SK-N-SH treated with all-trans-retinoic acid at 6 μM for 48 hours (cell line): ENCODE results near the gene DNAJB8.

Experiments
- ATAC-seq: fragments of 200-7000 bp; cut with Tn5 transposase; 3 replicates; pipeline ENCODE4 v1.9.1; 2020; ENCODE audit warnings: mild to moderate bottlenecking, moderate library complexity
- ARNTL ChIP-seq: fragments of 450-650 bp; formaldehyde crosslinking; IDR thresholded peaks from 2 replicates; pipeline ENCODE4 v1.5.0; 2020; ENCODE audit warnings: low read depth, mild to moderate bottlenecking, moderate library complexity, borderline replicate concordance
- CSDC2 ChIP-seq: fragments of 250-450 bp; sonication (Bioruptor Pico); IDR thresholded peaks from 2 replicates; pipeline ENCODE4 v1.5.0; 2020; ENCODE audit warnings: mild to moderate bottlenecking, moderate library complexity
- ESRRG ChIP-seq: fragments of 250-450 bp; sonication (Bioruptor Pico); IDR thresholded peaks from 2 replicates; pipeline ENCODE4 v1.6.1; 2021; ENCODE audit warnings: mild to moderate bottlenecking
- ISL1 ChIP-seq: fragments of 250-450 bp; sonication (Bioruptor Pico); IDR thresholded peaks from 2 replicates; pipeline ENCODE4 v2.1.2; 2022; ENCODE audit warnings: mild to moderate bottlenecking, moderate library complexity
- OSR1 ChIP-seq: fragments of 250-450 bp; sonication (Bioruptor Pico); IDR thresholded peaks from 2 replicates; pipeline ENCODE4 v1.8.0; 2022; ENCODE audit warnings: moderate library complexity, mild to moderate bottlenecking, inconsistent platforms
- PPARA ChIP-seq: fragments of 250-450 bp; sonication (Bioruptor Pico); IDR thresholded peaks from 2 replicates; pipeline ENCODE4 v1.5.0; 2020; ENCODE audit warnings: mild to moderate bottlenecking, borderline replicate concordance
- RARB ChIP-seq: fragments of 250-450 bp; sonication (Bioruptor Pico); IDR thresholded peaks from 2 replicates; pipeline ENCODE4 v1.8.0; 2021; ENCODE audit warnings: mild to moderate bottlenecking, moderate library complexity
- SNAI2 ChIP-seq: fragments of 250-450 bp; sonication (Bioruptor Pico); IDR thresholded peaks from 2 replicates; pipeline ENCODE4 v1.5.0; 2020; ENCODE audit warnings: mild to moderate bottlenecking, moderate library complexity
- TCF4 ChIP-seq: fragments of 250-450 bp; sonication (Bioruptor Pico); IDR thresholded peaks from 2 replicates; pipeline ENCODE4 v1.8.0; 2021; ENCODE audit warnings: mild to moderate bottlenecking, moderate library complexity, borderline replicate concordance
- TOX ChIP-seq: fragments of 250-450 bp; sonication (Bioruptor Pico); IDR thresholded peaks from 2 replicates; pipeline ENCODE4 v1.8.0; 2021; ENCODE audit warnings: mild to moderate bottlenecking, moderate library complexity, borderline replicate concordance
- ZC3H10 ChIP-seq: fragments of 250-450 bp; sonication (Bioruptor Pico); IDR thresholded peaks from 2 replicates; pipeline ENCODE4 v1.5.1; 2021; ENCODE audit warnings: mild to moderate bottlenecking, moderate library complexity
- ZFP30 ChIP-seq: fragments of 450-650 bp; formaldehyde crosslinking; IDR thresholded peaks from 2 replicates; pipeline ENCODE4 v1.5.0; 2022; ENCODE audit warnings: mild to moderate bottlenecking, moderate library complexity
- ZNF565 ChIP-seq: fragments of 450-650 bp; formaldehyde crosslinking; conservative IDR thresholded peaks from 2 replicates; pipeline ENCODE4 v1.5.0; 2020; ENCODE audit warnings: low read depth, mild to moderate bottlenecking, moderate library complexity
- ZNF70 ChIP-seq: fragments of 450-650 bp; formaldehyde crosslinking; IDR thresholded peaks from 2 replicates; pipeline ENCODE4 v1.5.0; 2020; ENCODE audit warnings: mild to moderate bottlenecking, moderate library complexity
- ZNF8 ChIP-seq: fragments of 450-650 bp; formaldehyde crosslinking; IDR thresholded peaks from 2 replicates; pipeline ENCODE4 v1.5.0; 2020; ENCODE audit warnings: mild to moderate bottlenecking, moderate library complexity
- TF ChIP-seq, protein P1 (sequence below): fragments of 250-450 bp; sonication (Bioruptor Pico); IDR thresholded peaks from 2 replicates; pipeline ENCODE4 v1.8.0; 2021; ENCODE audit warnings: low read depth, mild to moderate bottlenecking, moderate library complexity, borderline replicate concordance
- TF ChIP-seq, protein P2 (sequence below): fragments of 250-450 bp; sonication (Bioruptor Pico); IDR thresholded peaks from 2 replicates; pipeline ENCODE4 v1.5.1; 2020; ENCODE audit warnings: low read depth, mild to moderate bottlenecking, moderate library complexity
- TF ChIP-seq, protein P3 (sequence below): fragments of 250-450 bp; sonication (Bioruptor Pico); IDR thresholded peaks from 2 replicates; pipeline ENCODE4 v1.8.0; 2020; ENCODE audit warnings: mild to moderate bottlenecking, moderate library complexity, borderline replicate concordance
- TF ChIP-seq, protein P4 (sequence below): fragments of 250-450 bp; sonication (Bioruptor Pico); IDR thresholded peaks from 2 replicates; pipeline ENCODE4 v1.5.0; 2020; ENCODE audit warnings: mild to moderate bottlenecking, moderate library complexity
- TF ChIP-seq, protein P5 (sequence below): fragments of 250-450 bp; sonication (Bioruptor Pico); IDR thresholded peaks from 2 replicates; pipeline ENCODE4 v1.5.1; 2021; ENCODE audit warnings: mild to moderate bottlenecking, moderate library complexity

Gene DNAJB8

DNA sequence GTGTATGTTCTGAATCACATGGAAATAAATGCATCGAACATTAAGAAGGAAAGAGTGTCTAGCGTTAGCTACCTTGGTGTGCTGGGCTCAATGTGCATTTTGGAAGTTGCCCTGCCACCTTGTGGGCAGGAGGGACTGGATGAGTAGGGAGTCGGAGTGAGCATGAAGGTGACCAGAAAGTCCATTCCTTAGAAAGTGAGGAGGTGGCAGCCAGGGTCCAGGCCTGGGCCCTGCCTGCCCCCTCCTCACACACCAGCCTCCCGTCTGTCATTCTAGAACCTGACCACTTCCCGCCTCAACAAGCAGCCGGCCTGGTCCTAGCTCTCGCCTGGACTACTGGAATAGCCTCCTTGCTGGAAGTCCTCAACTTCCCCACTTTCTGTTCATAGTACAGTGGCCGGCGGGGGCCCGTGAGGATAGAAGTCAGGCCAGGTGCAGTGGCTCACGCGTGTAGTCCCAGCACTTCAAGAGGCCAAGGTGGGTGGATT is 36.5 kb upstream of the DNAJB8 start:
- no peak for ATAC-seq

DNA sequence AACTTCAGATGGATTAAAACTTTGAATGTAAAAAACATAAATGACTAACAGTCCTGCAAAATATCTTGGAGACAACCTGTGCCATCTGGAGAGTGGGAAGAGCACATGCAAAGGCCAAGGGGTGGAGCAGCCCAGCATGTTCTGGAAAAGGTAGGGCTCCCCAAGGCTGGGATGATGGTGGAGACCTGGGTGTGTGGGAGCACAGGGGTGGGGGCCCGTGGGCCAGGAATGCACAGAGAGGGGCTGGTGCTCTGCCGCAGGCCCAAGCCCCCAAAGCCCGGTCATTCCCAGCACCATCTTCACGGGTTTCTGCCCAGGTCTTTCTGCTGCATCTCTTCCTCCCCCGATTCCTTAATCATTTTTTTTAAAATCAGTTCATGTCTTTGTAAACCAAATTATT is 36.0 kb upstream of the DNAJB8 start:
- ATAC-seq, result no peak
- TF ChIP-seq CSDC2 (CRISPR knock-in tag) (no peak), SNAI2 (no peak)

More for the DNA sequence above, 36.5 kb upstream of the DNAJB8 start:
- no peak for TF ChIP-seq RARB (CRISPR knock-in tag)

DNA sequence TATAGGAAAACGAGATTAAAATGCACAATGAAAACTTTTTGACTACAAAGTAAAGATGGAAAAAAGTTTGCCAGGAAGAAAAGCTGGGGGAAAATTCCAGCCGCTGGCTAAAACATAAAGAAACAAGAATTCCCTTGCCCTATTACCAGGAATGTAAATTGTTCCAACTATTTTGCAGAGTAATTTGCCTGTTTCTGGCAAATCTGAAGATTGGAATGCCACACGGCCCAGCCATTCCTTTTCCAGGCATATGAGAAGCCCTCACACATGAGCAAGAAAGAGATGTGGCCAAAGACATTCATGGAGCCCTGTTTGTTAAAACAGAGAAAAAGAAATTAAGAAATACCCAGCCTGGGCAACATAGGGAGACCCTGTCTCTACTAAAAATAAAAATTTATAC is 34.7 kb upstream of the DNAJB8 start:
- TF ChIP-seq PPARA (no peak), ESRRG (CRISPR knock-in tag) (no peak), TCF4 (CRISPR knock-in tag) (no peak)
- TF ChIP-seq, protein P1, sequence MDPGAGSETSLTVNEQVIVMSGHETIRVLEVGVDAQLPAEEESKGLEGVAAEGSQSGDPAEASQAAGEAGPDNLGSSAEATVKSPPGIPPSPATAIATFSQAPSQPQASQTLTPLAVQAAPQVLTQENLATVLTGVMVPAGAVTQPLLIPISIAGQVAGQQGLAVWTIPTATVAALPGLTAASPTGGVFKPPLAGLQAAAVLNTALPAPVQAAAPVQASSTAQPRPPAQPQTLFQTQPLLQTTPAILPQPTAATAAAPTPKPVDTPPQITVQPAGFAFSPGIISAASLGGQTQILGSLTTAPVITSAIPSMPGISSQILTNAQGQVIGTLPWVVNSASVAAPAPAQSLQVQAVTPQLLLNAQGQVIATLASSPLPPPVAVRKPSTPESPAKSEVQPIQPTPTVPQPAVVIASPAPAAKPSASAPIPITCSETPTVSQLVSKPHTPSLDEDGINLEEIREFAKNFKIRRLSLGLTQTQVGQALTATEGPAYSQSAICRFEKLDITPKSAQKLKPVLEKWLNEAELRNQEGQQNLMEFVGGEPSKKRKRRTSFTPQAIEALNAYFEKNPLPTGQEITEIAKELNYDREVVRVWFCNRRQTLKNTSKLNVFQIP (CRISPR knock-in tag), result no peak
- TF ChIP-seq, protein P2, sequence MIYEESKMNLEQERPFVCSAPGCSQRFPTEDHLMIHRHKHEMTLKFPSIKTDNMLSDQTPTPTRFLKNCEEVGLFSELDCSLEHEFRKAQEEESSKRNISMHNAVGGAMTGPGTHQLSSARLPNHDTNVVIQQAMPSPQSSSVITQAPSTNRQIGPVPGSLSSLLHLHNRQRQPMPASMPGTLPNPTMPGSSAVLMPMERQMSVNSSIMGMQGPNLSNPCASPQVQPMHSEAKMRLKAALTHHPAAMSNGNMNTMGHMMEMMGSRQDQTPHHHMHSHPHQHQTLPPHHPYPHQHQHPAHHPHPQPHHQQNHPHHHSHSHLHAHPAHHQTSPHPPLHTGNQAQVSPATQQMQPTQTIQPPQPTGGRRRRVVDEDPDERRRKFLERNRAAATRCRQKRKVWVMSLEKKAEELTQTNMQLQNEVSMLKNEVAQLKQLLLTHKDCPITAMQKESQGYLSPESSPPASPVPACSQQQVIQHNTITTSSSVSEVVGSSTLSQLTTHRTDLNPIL (CRISPR knock-in tag), result no peak
- TF ChIP-seq, protein P3, sequence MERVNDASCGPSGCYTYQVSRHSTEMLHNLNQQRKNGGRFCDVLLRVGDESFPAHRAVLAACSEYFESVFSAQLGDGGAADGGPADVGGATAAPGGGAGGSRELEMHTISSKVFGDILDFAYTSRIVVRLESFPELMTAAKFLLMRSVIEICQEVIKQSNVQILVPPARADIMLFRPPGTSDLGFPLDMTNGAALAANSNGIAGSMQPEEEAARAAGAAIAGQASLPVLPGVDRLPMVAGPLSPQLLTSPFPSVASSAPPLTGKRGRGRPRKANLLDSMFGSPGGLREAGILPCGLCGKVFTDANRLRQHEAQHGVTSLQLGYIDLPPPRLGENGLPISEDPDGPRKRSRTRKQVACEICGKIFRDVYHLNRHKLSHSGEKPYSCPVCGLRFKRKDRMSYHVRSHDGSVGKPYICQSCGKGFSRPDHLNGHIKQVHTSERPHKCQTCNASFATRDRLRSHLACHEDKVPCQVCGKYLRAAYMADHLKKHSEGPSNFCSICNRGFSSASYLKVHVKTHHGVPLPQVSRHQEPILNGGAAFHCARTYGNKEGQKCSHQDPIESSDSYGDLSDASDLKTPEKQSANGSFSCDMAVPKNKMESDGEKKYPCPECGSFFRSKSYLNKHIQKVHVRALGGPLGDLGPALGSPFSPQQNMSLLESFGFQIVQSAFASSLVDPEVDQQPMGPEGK, result no peak
- TF ChIP-seq, protein P4, sequence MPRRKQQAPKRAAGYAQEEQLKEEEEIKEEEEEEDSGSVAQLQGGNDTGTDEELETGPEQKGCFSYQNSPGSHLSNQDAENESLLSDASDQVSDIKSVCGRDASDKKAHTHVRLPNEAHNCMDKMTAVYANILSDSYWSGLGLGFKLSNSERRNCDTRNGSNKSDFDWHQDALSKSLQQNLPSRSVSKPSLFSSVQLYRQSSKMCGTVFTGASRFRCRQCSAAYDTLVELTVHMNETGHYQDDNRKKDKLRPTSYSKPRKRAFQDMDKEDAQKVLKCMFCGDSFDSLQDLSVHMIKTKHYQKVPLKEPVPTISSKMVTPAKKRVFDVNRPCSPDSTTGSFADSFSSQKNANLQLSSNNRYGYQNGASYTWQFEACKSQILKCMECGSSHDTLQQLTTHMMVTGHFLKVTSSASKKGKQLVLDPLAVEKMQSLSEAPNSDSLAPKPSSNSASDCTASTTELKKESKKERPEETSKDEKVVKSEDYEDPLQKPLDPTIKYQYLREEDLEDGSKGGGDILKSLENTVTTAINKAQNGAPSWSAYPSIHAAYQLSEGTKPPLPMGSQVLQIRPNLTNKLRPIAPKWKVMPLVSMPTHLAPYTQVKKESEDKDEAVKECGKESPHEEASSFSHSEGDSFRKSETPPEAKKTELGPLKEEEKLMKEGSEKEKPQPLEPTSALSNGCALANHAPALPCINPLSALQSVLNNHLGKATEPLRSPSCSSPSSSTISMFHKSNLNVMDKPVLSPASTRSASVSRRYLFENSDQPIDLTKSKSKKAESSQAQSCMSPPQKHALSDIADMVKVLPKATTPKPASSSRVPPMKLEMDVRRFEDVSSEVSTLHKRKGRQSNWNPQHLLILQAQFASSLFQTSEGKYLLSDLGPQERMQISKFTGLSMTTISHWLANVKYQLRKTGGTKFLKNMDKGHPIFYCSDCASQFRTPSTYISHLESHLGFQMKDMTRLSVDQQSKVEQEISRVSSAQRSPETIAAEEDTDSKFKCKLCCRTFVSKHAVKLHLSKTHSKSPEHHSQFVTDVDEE (CRISPR knock-in tag), result no peak
- TF ChIP-seq, protein P5, sequence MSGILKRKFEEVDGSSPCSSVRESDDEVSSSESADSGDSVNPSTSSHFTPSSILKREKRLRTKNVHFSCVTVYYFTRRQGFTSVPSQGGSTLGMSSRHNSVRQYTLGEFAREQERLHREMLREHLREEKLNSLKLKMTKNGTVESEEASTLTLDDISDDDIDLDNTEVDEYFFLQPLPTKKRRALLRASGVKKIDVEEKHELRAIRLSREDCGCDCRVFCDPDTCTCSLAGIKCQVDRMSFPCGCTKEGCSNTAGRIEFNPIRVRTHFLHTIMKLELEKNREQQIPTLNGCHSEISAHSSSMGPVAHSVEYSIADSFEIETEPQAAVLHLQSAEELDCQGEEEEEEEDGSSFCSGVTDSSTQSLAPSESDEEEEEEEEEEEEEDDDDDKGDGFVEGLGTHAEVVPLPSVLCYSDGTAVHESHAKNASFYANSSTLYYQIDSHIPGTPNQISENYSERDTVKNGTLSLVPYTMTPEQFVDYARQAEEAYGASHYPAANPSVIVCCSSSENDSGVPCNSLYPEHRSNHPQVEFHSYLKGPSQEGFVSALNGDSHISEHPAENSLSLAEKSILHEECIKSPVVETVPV (CRISPR knock-in tag), result no peak
- ATAC-seq, result no peak

GRCh38 chr3:128500556-128500955 is 33.9 kb upstream of the DNAJB8 start:
- TF ChIP-seq TOX (no peak), ARNTL (no peak), TCF4 (CRISPR knock-in tag) (no peak), ZNF70 (CRISPR knock-in tag) (no peak), OSR1 (CRISPR knock-in tag) (no peak), RARB (CRISPR knock-in tag) (no peak), ZNF8 (CRISPR knock-in tag) (no peak), ZNF565 (no peak), ZC3H10 (CRISPR knock-in tag) (no peak), PPARA (no peak), ISL1 (CRISPR knock-in tag) (no peak), ESRRG (CRISPR knock-in tag) (no peak), SNAI2 (no peak), ZFP30 (CRISPR knock-in tag) (no peak)
- TF ChIP-seq, protein P3, result no peak
- TF ChIP-seq, protein P4 (CRISPR knock-in tag), result no peak
- TF ChIP-seq, protein P5 (CRISPR knock-in tag), result no peak

More at GRCh38 chr3:128500556-128500955, 33.9 kb upstream of the DNAJB8 start:
- ATAC-seq, result no peak
